Ramos (cell line): ENCODE results near the gene CDYL.
"Not testable (repeated sequence)": the region's sequence is repeated elsewhere in the genome, so short reads cannot be mapped to it uniquely, and the experiment has no call there.

Experiments
- in situ Hi-C: fragments of 300-500 bp; cut with MboI; formaldehyde crosslinking; loops from one replicate; pipeline ENCODE4 v1.14.3; 2022; ENCODE audit warnings: low sequenced_read_pairs; ENCODE audit not compliant: unreplicated experiment

Gene CDYL

GRCh38 chr6:4973415-4973814 lies 197.2 kb downstream of the CDYL start:
- in situ Hi-C loops, result no loop called here

- in situ Hi-C loops, result no loop called here
These were observed 198.0 kb downstream of the CDYL start for GRCh38 chr6:4973982-4974745.

- in situ Hi-C loops, result no loop called here
These were observed 198.8 kb downstream of the CDYL start for GRCh38 chr6:4974962-4975361.

GRCh38 chr6:4975506-4975905 lies 199.3 kb downstream of the CDYL start:
- in situ Hi-C loops, result no loop called here

GRCh38 chr6:4977468-4977867 lies 201.3 kb downstream of the CDYL start:
- in situ Hi-C loops, result no loop called here

- in situ Hi-C loops, result no loop called here
These were observed 203.2 kb downstream of the CDYL start for GRCh38 chr6:4979426-4979825.

GRCh38 chr6:4981761-4982160 lies 205.6 kb downstream of the CDYL start:
- in situ Hi-C loops, result no loop called here

- in situ Hi-C loops, result no loop called here
These were observed 207.1 kb downstream of the CDYL start for GRCh38 chr6:4983322-4983721.

GRCh38 chr6:4986999-4987398 lies 210.8 kb downstream of the CDYL start:
- in situ Hi-C loops, result no loop called here

- in situ Hi-C loops, result no loop called here
These were observed 211.2 kb downstream of the CDYL start for GRCh38 chr6:4987432-4987831.

GRCh38 chr6:4994741-4995140 lies 218.5 kb downstream of the CDYL start:
- in situ Hi-C loops, result no loop called here

GRCh38 chr6:4997862-4998261 lies 221.7 kb downstream of the CDYL start:
- in situ Hi-C loops, result no loop called here

GRCh38 chr6:4999586-4999985 lies 223.4 kb downstream of the CDYL start:
- in situ Hi-C loops, result no loop called here

- in situ Hi-C loops, result no loop called here
These were observed 227.6 kb downstream of the CDYL start, which contains the start of gene RPP40 for GRCh38 chr6:5003604-5004372. TSS of gene RPP40 (minus strand) at chr6:5004037. CDS start at chr6:5004002, 35 bp downstream.

GRCh38 chr6:5004373-5005037 lies 228.3 kb downstream of the CDYL start:
- in situ Hi-C loops, result no loop called here

- in situ Hi-C loops, result not testable (repeated sequence)
These were observed 228.8 kb downstream of the CDYL start for GRCh38 chr6:5005038-5005433.
